Spinal cord (tissue), 10 donors: Measurements from ENCODE around the gene RFNG. TPM values are rescaled to one million over a fixed set of nuclear protein-coding genes. Genes with fewer than 3 reads are reported as not detected.

Source experiments
- DNase-seq, 6 donors: peaks; one replicate each; pipeline versions ENCODE4 v3.0.0 to v3.0.0-alpha.2; 2013 to 2015; ENCODE audit warnings: low spot score in 6 of 6, low read depth in 4 of 6
- H3K27ac ChIP-seq: one replicate; pipeline ENCODE4 v1.5.1; 2013; ENCODE audit warnings: low read depth, low read length, control low read depth
- H3K27me3 ChIP-seq: one replicate; pipeline ENCODE4 v1.6.1; 2013; ENCODE audit warnings: low read length; ENCODE audit not compliant: control insufficient read depth, insufficient read depth
- H3K36me3 ChIP-seq: one replicate; pipeline ENCODE4 v1.6.1; 2013; ENCODE audit warnings: low read length; ENCODE audit not compliant: control insufficient read depth, insufficient read depth
- H3K4me1 ChIP-seq: one replicate; pipeline ENCODE4 v1.6.1; 2013; ENCODE audit warnings: low read length; ENCODE audit not compliant: control insufficient read depth, insufficient read depth
- H3K4me3 ChIP-seq: one replicate; pipeline ENCODE4 v1.5.1; 2013; ENCODE audit warnings: low read depth, low read length, control low read depth
- H3K9me3 ChIP-seq: one replicate; pipeline ENCODE4 v1.6.1; 2013; ENCODE audit warnings: low read length; ENCODE audit not compliant: control insufficient read depth, insufficient read depth
- WGBS: methylation state at CpG from one replicate; pipeline ENCODE4 v1.1.5; 2013; ENCODE audit warnings: missing lambda C conversion rate; ENCODE audit not compliant: insufficient coverage; 5-methylcytosine and 5-hydroxymethylcytosine counted together
- polyA plus RNA-seq, 2 donors: library from polyadenylated mRNA; unstranded; fragments of 120-200 nt; gene quantifications; one replicate each; pipeline ENCODE4 v1.2.1, GENCODE V29; 2013; ENCODE audit not compliant: insufficient read length in 2 of 2
- total RNA-seq, 2 donors: library from RNA; depleted of rRNA in 1 of 2; stranded (reverse); fragments of 120-200 nt in 1 of 2; fragments of >200 nt in 1 of 2; gene quantifications; one replicate each; pipeline versions ENCODE4 v1.2.3 to v1.2.4, GENCODE V29; 2013 to 2014
- donor health status: healthy.

RFNG gene
- total and polyA plus RNA-seq, 4 donors = 19.5 to 75.2 (median 49.3) TPM

DNA sequence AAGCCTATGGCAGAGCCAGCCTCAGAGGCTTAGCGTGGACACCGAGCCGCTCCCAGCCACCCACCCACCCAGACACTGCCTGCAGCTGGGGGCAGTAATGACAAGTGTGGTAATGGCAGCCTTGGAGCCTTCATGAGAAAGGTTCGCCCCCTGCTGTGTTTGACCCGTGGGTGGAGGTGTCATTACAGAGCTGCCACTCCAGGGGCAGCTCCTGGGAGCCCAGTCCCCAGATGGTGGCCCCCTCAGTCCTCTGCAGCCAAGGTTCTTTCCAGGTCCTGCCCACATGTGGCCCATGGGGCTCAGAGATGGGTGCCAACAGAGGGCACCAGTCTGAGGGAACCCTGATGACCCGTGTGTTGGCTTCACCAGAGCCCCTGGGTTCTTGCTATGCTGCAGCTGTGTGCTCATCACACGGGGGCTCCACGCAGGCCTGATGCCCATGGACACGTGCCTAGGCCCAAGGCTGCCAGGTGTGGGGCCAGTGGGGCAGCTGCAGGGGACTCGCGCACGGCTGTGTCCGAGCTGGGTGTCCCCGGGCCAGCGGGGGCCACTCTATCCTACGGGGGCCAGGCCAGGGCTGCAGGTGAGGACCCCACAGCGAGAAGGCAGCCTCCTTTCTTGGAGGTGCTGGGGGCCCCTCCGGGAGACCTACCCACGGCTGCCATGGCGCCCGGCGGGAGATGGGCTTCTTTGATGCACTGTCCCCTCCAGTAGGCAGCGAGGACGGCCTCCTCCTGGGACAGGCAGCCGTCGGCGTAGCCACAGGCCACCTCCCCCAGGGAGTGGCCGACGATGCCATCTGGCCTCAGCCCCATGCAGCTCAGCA is 38.3 kb upstream of the RFNG start:
- no peak for DNase-seq
- H3K36me3 ChIP-seq = peaks cover 100% of the 10 kb centered on the region

DNA sequence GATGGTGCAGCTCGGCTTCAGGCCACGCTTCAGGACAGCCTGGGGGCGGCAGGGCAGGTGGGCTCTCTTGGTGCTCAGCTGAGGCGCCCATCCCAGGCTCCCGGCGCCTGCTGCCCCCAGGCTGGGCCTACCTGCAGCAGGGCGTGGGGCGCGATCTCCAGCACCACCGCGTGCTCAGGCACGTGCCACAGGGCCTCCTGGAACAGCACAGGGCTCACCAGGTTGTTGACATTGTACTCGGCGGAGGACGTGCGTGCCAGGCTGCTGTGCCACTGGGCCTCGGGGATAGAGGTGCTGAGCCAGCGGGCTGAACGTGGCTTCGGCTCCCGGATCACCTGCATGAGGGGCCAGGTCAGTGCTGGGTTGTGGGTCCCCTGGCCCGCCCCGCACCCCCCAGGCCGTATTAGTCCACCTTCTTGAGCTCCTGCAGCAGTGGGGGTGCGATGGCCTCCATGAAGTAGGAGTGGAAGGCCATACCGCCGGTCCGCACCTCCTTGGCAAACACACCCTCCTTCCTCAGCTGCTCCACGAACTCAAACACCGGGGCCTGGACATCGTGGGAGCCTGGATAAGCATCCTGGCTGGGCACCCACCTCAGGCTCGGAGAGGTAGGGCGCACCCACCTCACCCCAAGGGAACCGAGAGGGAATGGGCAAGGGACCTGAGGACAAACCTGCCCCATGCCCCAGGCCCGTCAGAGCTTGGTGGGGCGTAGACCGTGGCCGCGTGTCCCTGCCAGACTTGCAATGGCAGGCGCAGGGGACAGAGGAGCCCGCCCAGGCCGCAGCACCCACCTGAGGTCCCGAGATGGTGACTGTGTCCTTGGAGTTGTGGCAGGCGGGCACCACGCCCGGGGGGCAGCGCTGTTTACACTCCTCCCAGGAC is 37.5 kb upstream of the RFNG start:
- no peak overlapping the region for H3K4me3 ChIP-seq
- no peak for DNase-seq
- H3K9me3 ChIP-seq = no peaks in the 10 kb centered on the region
- H3K36me3 ChIP-seq = peaks cover 100% of the 10 kb centered on the region
- H3K27me3 ChIP-seq = no peaks in the 10 kb centered on the region
- H3K27ac ChIP-seq = no peak overlapping the region
- 96% methylated on average over 47 of the region's 47 CpGs for WGBS
- no peaks in the 10 kb centered on the region for H3K4me1 ChIP-seq

More for the DNA sequence above, 38.3 kb upstream of the RFNG start:
- Histone ChIP-seq H3K4me3 (no peak overlapping the region), H3K9me3 (no peaks in the 10 kb centered on the region), H3K27ac (no peak overlapping the region), H3K27me3 (no peaks in the 10 kb centered on the region), H3K4me1 (no peaks in the 10 kb centered on the region)
- WGBS = 90% methylated on average over 26 of the region's 29 CpGs

DNA sequence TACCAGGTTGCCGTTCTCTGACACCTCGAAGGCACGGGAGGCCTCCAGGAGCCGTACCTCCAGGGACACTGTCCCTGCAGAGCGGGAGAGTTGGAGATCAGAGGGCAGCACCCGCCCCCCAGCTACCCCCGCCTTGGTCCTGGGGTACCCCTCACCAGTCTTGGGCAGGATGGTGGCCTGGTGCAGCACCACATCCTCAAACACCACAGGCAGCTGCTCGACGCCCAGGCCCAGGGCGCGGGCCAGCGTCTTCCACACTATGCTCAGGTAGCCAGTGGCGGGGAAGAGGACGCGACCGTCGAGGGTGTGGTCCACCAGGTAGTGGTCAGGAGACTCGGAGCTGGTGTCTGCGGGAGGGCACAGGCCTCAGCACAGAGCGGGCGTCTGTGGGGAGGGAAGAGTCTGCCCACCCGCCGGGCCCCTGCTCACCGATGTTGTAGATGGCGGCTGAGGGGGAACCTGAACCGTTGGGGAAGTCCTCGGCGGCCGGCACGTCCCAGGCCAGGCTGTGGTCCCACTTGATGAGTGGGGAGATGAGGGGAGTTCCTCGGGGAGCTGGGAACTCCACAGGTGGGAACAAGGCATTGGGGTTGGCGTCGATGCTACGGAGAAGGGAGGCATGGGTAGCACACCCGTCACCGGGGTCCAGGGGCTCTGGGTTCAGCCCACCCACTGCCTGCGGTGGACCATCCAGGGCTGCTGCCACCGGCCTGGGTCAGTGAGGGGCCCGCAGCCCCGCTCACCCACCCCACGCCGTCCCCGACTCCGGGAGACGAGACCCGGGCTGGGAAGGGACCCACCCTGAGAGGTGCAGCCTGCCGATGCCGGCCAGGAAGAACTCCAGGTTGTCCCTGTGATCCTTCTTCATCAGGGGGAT is 36.6 kb upstream of the RFNG start:
- no peak for DNase-seq
- H3K9me3 ChIP-seq = no peaks in the 10 kb centered on the region
- peaks cover 100% of the 10 kb centered on the region for H3K36me3 ChIP-seq
- no peaks in the 10 kb centered on the region for H3K4me1 ChIP-seq
- H3K4me3 ChIP-seq = no peak overlapping the region
- no peak overlapping the region for H3K27ac ChIP-seq
- no peaks in the 10 kb centered on the region for H3K27me3 ChIP-seq
- 95% methylated on average over 44 of the region's 48 CpGs for WGBS

DNA sequence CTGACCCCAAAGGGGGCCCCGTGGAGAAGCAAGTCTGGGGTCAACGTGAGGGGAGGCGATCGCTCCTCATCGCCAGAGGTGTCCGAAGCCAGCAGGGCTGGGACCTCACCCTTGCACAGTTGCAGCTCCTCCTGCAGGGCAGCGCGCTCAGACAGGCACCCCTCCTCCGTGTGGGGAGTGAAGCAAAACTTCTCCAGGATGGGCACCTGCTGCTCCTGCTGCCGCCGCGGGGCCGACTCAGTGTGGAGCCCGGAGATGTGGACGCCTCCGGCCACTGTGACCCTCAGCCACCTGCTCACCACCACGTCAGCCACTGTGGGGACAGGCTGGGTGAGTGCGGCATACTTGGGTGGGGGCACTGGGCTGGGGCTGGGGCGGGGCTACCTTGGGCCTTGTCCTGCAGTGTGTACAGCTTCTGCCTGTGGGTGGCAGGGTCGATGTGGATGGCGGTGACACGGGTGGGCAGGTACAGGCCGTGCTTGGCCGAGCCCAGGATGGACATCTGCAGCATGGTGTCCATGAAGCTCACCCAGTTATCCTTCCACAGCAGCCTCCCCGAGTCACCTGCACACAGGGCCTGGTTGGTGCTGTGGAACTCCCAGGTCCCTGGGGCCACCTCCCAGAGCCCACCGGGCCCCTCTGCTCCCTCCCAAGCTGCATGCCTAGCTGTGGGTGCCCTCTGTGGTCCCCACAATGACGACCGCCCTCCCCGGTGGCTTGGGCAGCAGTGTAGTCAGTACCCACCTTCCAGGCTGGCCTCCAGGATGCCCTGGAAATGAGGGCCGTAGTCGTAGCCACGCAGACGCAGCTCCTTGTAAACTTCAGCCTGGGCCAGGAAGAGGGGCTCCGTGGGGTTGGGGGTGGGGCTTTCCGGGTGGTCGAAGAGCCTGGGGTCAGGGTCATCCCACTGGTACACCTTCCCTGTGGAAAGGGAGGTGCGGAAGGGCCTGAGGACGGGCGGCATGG is 35.6 kb upstream of the RFNG start:
- Histone ChIP-seq H3K27ac (no peak overlapping the region), H3K4me3 (no peak overlapping the region), H3K27me3 (no peaks in the 10 kb centered on the region), H3K9me3 (no peaks in the 10 kb centered on the region), H3K36me3 (peaks cover 100% of the 10 kb centered on the region), H3K4me1 (no peaks in the 10 kb centered on the region)
- no peak for DNase-seq
- 94% methylated on average over 37 of the region's 39 CpGs for WGBS

DNA sequence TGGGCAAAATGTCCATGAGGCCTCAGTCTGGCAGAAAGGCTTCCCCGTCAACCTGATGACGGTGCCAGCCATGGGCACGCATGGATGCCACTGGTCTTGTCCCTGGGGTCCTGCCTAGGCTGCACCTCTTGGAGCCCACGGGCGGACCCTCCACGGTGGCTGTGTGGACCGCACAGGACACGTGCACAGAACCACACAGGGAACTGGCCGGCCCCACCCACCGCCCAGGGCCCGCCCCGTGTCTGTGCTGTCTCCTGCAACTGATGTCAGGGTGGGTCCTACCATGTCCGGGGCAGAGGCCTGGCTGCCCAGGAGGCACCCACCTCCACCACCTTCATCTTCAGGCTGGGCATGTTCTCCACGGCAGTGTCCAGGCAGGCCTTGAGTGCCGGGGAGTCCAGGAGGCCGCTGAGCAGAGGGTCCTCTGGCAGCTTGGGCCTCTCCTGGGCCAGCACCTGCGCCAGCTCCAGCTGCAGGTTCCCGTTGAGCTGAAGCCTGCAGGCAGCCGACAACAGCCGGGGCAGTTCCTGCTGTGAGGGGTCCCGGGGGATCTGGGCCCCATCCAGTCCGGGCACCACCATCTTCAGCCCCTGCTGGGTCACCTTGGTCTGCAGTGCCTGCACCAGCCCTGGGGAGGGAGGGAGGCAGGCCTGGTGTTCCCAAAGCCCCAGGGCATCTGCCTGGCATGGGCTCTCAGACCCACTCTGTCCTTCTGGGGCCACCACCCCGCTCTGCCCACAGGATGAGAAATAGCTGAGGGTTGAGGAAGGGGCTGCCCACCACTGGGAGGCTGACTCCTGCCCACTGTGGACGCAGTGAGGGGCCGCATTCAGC is 34.5 kb upstream of the RFNG start:
- no peak for DNase-seq
- no peak overlapping the region for H3K27ac ChIP-seq
- H3K4me1 ChIP-seq = no peaks in the 10 kb centered on the region
- H3K36me3 ChIP-seq = peaks cover 100% of the 10 kb centered on the region
- no peak overlapping the region for H3K4me3 ChIP-seq
- H3K9me3 ChIP-seq = no peaks in the 10 kb centered on the region
- WGBS = 92% methylated on average over 25 of the region's 25 CpGs
- H3K27me3 ChIP-seq = no peaks in the 10 kb centered on the region

DNA sequence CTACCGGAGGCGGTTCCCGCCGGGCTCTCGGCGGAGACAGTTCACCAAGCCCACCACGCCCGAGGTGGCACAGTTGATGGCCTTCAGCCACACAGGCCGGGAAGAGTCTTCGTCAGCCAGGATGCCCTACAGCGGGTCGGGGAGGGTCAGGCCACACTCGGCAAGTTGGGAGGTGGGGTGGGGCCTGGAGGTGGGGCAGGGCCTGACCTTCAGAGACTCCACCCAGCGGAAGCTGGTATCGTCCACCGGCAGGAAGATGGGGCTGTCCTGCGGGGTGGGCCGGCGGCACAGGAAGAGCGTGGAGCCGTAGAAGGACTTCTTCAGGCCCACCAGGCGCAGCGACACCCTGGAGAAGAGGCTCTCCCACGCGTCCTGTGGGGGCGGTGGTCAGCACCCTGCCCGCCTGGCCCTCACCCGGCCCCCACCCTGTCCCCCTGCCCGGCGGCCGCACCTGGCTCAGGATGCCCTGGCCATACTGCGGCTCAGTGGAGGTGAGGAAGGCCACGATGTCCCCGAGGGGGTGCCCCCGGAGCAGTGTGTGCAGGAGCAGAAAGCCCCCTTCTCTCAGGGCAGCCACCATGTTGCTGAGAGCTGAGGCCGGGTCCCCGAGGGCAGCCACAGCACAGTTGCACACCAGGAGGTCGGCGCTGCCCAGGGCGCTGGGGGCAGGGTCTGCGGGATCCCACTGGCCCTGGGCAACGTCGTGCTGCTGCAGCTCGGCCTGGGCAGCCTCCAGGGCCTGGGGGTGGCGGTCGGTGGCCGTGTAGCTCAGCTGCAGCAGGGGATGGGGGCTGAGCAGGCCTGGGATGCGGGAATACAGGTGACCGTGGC is 33.6 kb upstream of the RFNG start:
- DNase-seq = no peak
- Histone ChIP-seq H3K4me3 (no peak overlapping the region), H3K27ac (no peak overlapping the region), H3K9me3 (no peaks in the 10 kb centered on the region), H3K4me1 (no peaks in the 10 kb centered on the region), H3K36me3 (peaks cover 100% of the 10 kb centered on the region), H3K27me3 (no peaks in the 10 kb centered on the region)
- 91% methylated on average over 49 of the region's 49 CpGs for WGBS

DNA sequence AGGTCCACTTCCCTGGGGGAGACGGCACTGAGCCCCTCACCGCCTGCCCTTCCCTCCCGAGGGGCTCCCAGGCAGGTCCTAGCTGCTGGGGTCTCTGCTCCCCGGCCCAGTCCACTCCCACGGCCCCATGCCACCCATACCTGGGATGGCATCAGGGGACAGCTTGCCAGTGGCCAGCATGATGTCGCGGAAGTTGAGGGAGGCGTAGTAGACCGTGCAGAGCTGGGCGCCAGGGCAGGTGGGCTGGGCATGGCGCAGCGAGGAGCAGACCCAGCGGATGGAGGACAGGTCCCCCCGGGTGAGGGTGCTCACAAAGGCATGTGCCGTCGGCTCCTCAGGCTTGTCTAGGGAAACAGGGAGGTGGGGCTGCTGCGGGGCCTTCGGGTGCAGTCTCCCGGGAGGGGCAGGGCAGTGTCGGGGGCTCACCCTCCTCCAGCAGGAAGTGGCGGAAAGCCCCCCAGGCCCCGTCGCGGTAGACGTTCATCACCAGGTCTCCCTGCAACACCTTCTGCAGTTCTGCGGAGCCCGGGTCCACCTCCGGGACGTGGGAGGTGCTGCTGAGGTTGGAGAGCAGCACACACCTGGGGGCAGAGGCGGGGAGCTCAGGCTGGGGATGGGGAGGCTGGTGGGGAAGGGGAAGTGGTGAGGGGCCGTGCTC is 32.9 kb upstream of the RFNG start:
- Histone ChIP-seq H3K9me3 (no peaks in the 10 kb centered on the region), H3K36me3 (peaks cover 100% of the 10 kb centered on the region), H3K4me3 (no peak overlapping the region), H3K27me3 (no peaks in the 10 kb centered on the region), H3K27ac (no peak overlapping the region), H3K4me1 (no peaks in the 10 kb centered on the region)
- 94% methylated on average over 27 of the region's 31 CpGs for WGBS
- DNase-seq = no peak
